GM19324 (cell line): Measurements from ENCODE around the gene PCBP4.
A peak's percentile ranks its signal among the peaks of the same experiment; 100 is the strongest.

Source experiments
- ATAC-seq: cut with Tn5 transposase; IDR thresholded peaks from one replicate; pipeline ENCODE4 v1.9.1; 2021; ENCODE audit warnings: mild to moderate bottlenecking, moderate library complexity; ENCODE audit not compliant: unreplicated experiment, low FRiP score

PCBP4 gene

DNA sequence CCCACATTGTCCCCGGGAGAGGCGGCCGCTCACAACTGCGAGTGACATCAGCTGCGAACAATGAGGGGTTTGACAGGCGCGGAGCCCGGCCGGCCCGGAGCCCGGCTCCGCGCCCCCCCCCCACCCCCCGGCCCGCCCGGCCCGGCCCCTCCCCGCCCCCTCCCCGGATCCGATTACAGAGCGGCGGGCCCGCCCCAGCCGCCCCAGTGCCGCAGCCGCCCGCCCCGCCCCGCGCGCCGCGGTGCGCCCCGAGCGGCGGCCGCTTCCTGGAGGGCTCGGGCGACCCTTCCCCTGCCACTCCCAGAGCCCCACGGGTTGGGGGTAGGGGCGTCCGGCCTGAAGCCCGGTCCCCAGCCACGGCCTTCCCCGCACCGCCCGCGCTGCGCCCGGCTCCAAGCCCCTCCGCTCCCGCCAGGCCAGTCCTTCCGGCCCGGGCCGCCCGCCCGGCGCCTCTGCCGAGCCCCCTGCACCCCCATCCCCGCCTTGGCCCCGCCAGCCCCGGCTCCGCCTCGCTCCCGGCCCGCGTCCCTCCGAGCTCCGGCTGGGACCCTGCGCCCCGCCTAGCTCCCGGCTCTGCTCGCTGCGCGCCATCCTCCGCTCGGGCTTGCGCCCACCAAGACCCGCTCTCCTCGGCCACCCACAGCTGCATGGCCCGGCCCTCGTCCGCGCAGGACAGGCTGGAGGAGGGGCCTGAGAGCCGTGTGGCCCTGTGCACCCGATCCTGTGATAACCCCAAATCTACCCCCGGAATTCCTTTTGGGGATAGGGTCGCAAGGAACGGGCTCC, at the start of gene PCBP4:
TSS of gene PCBP4 (minus strand) at position 71 of the 786 bp plus-strand sequence. CDS start 6,214 bp downstream, outside the sequence.
- ATAC-seq, result no peak

DNA sequence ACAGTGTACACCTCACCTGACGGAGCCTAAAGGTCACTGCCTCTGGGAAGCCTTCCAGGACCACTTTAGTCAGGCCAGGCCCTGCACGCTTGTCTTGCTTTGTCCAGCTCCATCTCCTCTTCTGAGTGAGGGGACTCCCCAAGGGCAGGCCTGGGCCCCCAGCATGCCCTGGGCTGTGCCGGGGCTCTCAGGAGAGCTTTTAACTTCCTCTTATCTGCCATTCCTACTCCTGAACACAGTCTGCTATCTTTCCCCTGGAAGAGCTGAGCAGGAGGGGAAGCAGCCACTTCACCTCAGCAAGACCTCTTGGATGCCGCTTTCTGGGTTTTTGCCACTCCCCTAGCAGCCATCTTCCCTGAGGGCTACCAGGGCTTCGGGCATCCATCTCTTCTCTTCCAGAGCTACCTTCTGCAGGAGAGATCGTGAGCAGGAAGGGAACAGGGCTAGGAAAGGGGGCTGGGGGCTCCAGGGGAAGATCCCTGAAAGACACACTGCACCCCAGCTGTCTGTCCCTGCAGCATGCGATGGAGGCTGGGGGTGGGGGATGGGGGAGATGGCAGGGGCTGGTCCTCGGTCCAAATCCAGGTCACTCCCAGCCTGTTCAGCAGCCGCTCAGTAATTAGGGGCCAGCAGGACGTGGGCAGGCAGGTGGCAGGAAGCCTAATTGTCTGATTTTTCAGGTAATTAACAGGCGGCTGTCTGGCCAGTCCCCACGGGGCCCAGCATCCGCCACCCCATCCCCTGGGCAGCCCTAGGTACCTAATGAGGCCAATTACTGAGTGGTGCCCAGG, 48.4 kb upstream of the PCBP4 start:
- no peak for ATAC-seq

DNA sequence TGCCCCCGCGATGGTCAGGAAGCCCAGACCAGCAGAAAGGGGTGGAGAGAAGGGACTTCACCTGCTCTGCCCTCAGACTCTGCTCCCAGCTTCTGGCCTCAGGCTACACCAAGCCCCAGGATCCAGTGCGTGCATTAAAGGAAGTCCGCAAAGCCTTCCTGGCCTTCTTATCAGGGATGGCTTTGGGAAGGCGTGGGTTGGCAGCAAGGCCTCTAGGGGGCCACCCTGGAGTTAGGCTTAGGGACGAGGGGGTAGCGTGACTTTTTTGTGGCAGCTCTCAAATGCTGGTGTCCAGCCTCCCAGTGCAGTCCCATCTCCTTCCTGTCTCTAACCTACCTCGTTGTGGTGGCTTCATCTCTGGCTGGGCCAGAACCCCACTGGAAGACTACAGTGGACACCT, 47.4 kb upstream of the PCBP4 start:
- no peak for ATAC-seq

DNA sequence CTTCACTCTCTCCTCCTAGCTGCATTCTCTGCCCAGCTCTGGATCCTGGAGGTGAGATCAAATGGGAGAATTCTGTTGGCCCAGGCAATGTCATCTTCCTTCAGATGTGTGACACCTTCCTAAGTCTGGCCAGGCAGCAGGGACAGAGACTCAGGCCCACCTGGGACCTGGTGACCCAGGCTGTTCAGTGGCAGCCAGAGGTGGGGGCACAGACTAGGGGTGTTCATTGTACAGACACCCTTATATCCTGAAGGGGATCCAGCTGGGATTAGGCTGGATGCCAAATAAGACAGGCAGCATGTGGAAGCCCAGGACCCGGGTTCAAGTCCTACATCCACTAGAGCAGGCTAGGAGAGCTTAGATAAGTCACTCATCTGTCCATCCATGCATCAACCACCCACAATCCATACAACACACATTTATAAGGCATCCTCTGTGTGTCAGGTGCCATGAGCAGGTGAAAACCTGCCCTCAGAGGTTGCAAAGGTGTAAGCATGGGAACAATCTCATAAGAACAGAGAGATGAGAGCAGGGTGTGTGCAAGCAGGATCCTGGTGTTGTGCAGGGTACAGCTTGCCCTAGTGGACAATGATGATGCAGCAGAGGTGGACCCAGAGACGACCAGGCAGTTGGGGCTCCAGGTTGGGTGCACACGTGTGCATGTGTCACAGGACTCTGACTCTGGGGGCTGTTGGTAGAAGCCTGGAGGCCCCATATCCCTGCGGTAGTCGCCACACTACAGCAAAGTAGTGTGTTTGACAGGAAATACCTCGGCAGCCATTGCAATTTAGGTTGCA, 46.7 kb upstream of the PCBP4 start:
- no peak for ATAC-seq

DNA sequence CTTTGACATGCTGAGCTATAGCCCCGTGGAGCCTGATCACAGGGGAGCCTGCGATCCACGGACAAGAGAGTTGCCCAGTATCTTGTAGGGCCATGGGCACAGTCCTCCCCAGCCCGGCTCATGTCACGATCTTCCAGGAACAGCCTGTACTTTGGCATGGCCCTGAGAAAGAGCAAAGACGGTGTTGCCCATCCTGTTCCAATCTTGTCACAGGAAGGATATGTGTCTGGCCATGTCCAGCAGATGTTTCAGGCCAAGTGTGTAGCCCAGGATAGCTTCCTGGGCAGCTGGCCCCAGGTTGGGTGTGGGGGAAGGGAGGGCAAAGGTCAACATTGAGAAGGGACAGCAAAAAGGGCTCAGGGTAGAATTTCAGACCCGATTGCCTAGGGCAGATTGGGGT, 45.4 kb upstream of the PCBP4 start:
- no peak for ATAC-seq

DNA sequence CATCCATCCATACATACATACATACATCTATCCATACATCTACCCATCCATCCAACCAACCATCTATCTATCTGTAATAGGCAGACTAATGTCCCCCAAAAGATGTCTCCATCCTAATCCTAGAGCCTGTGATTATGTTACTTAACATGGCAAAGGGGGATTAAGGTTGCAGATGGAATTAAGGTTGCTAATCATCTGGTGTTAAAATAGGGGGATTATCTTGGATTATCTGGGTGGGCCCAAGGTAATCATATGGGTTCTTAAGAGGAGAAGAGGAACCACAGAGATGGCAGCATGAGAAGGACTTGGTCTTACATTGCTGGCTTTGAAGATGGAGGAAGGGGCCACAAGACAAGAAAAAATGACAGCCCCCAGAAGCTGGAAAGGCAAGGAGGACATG, 43.2 kb upstream of the PCBP4 start:
- no peak for ATAC-seq

DNA sequence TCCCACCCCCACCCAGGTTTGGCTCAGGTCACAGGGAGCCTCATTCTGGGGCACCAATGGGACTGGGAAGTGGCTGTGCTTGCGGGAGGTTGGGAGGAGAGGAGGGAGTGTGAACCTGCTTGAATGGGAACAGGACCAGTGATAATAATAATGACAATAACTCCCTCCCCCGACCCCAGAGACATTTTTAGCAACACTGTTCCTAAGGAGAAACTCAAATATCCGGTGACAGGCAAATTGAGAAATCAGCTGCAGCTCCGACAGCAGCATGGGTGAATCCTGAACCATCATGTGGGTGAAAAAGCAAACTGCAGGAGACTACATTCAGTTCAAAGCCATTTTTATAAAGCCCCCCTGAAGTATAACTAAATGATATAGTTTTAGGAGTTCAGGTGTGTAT, 40.0 kb upstream of the PCBP4 start:
- no peak for ATAC-seq

DNA sequence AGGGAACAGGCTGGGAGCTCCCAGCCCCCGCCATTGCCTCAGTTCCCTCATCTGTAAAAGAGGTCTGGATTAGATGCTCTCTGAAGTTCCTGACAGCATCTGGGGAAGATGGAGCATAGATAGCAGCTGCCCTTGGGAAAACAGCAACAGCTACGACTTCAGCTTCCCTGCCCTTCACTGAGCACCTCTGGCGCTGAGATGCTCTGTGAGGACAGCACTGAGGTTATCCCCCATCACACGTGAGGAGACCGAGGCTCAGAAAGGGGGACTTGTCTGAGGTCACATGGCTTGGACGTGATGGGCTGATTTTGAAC, 39.5 kb upstream of the PCBP4 start:
- ATAC-seq, result no peak

DNA sequence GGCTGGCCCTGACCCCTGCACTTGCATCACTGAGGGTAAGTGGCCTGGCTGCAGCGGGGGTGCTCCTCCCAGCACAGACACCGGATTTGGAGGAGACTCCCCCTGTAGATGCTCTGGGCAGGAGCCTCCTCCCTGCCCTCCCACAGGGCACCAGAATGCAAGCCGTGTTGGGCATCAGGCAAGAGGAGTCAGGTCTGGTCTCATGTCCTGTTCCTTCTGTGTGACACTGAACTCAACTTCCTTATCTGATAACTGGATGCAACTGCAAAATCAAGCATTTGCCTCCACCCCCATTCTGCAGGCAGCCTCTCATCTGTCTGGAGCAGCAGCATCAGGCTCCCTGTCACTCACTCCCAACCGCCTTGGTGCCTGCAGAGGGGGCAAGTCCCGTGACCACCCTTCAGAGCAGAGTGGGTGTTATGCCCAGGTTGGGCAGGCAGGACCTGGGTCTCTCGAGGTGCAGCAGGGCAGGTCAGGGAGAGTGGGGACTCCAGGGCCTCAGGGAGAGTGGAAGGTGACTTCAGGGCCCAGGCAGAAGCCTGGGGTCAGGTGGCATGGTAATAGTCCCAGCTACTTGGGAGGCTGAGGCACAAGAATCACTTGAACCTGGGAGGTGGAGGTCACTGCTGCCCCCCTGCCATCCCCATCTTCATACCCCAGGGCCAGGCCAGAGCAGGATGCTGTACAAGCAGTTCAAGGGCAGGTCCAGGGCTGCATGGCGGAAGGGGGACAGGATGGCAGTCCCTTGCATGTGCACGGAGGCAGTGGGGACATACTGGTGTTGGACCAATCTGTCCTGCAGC, 39.0 kb upstream of the PCBP4 start:
- no peak for ATAC-seq

DNA sequence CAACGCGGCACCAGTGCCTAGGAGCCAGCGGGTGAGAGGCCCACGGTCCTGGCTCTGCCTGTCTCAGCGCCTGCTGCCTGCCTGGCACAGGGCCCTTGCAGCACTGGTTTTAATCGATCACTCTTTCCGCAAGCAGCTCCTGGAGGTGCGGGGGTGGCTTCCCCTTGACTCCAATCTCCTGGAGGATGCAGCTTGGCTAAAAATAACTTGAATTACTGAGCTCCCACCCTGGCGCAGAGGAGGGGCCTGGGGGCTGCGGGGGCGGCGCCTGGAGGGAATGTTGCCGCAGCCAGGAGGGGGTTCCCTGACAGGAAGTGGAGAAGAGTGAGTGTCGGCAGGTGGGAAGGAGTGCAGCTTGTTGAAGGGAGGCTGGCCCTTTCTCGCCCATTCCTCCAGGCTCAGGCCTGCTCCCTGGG, 38.3 kb upstream of the PCBP4 start:
- ATAC-seq, result no peak

DNA sequence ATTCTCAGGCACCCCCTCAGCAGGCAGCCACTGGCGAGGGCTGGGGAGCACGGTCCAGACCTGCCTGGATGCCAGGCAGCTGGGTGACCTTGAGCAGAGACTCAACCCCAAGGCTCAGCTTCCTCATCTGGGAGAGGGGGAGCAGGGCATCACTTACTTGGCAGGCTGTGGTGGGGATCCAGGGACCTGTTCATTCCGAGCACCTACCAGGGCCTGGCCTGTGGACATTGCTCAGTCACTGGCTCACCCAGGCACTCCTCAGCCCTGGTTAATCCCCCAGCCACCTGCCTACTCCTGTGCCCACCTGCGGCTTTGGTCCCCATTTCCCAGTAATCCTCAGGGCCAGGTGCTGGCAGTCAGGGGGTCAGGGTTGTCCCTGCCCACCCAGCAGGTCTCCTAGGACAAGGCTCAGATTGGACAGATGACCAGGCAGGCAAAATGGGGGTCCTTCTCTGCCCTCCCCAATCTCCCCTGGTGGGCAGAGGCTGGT, 37.7 kb upstream of the PCBP4 start:
- ATAC-seq, result no peak

DNA sequence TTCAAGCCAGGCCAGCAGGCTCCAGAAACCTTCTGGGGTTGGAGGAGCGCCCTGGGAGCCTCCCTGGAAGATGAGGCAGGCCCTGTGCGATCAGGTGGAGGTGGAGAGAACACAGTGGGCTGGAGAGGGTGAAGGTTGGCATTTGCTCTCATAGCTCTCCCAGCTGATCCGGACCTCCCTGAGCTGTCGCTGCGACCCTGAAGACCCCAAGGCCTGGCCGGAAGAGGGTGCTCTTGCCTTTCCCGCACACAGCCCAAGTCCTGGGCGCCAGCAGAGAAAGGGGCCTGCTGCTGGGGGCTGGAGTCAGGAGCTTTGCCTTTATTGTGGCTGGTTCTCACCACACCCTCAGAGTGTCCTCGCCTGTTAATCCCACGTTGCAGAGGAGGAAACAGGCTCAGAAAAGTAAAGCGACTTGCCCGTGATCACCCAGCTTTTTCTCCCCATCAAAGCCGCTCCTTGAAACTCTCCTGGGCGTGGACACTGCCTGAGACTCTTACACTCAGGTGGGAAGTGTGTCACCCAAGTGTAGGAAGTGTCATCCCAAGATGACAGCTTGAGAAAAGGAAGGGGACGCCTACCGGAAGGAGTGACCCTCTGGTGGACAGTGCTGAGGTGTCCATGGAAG, 37.0 kb upstream of the PCBP4 start:
- no peak for ATAC-seq

DNA sequence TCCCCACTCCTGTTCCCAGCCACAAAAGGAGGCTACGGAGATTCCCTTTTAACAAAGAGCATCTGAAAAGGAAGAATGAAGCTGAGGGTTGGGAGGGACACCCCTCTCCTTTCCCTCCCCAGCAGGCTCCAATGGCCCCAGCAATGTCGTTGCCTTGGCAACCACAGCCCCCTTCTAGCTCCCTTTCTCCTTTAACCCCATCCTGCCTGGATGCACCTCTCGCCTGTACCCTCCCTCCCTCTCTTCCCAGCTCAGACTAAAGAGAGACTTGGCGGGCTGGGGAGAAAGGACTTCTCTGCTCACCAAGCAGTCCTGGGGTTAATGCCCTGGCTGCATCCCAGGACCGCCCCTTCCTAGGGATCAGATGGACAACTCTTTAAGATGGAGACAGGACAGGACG, 35.5 kb upstream of the PCBP4 start:
- no peak for ATAC-seq

DNA sequence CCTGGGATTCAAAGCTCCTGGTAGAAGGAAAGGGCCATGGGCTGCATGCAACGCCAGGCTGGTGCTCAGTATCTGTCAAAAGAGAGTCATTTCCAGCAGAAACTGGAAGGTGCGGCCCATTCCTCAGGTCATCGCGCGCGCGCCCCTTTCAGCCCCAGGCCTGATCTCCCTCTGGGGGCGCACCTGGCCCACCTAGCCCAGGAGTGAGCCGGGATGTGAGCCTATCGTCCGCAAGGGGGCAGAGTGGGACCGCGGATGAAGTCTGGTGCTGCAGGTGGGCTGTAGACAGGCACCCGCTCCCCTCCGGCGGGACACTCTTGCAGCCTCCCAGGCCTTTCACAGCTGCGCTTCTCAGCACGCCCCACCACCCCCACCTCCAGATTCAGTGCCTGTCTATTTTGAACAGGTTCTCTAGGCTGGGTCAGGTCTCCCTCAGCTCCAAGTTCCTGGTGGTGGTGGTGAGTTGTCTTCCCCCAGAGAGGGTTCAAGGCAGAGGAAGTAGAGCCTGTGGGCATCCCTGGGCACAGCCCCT, 34.3 kb upstream of the PCBP4 start:
- peak; percentile 64 for ATAC-seq

DNA sequence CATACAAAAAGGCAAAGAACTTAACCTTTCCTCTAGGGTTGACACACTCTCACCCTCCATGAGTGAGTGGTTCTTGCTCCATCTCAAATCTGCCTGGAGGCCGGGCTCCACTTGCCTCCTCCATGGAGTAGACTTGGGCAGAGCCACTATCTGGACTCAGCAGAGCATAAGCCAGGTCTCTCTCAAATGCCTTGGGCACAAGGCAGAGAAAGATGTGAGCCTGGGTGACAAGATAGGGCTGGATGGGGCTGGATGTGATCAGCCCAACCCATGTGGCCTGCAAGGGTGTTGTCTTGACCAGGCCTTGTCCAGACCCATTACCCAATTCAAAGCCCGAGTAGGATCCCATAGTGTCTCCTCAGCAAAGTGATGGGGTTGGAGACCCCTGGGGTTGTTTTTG, 32.6 kb upstream of the PCBP4 start:
- no peak for ATAC-seq

DNA sequence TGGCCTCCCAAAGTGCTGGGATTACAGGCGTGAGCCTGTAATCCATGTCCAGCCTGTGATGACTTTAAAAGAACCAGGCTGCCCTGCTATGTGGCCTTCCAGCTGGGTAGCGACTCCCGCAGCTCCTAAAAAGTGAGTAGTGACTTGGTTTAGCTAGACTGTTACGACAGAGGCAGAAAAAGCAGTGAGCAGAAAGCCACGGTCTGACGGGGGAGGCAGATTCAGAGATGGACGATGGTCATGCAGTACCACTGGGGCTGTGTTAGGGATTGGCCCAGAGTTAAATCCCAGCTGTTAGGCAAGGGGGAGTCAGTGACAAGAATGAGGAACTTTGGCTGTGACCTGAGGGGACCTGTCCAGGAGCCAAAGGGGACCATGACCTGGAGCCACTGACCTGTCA, 31.5 kb upstream of the PCBP4 start:
- ATAC-seq, result no peak

DNA sequence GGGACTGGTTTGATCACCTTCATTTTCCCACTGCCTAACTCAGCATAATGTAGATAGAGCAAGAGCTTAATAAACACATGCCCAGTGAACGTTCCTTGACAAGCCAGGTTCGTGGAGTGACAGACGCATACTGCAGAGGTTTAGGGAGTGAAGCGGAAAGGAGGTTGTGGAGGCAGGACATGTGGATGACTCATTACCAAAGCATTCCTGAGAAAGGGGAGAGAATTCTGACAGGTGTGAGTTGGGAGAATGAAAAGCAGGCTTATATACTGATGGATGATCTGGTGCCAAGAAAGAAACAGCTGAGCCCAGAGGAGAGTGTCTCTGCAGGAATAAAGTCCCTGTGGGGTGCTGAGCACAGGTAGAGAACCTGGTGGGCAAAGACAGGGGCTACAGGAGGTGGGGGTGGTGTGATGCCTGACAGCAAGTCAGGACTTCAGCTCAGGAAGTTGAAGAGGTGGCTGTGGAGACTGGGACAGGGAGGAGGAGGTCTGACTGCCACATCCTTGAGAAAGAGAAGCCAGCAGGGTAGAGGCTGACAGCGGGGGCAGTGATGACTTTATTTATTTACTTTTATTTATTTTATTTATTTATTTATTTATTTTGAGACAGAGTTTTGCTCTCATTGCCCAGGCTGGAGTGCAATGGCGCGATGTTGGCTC, 30.8 kb upstream of the PCBP4 start:
- ATAC-seq, result no peak

DNA sequence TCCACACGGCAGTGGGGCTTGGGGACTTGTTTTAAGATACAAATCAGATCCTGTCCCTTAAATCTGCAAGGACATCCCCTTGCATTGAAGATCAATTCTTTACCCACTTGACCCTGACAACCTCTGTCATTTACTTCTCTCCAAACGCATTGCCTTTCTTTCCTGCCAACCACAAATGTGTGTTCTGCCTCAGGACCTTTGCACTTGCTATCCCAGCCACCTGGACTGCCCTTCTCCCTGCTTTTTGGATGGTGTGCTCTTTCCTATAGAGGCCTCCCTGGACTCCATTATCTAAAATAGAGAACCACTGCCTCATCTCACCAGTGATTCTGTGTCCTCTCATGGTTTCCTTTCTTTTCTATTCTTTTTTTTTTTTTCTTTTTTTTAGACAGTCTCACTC, 29.9 kb upstream of the PCBP4 start:
- no peak for ATAC-seq
